Right renal cortex interstitium (tissue), 3 donors: ENCODE measurements around the gene C3orf62. TPM values are rescaled to one million over a fixed set of nuclear protein-coding genes. Genes with fewer than 3 reads are reported as not detected.

Source experiments
- DNase-seq, 3 donors: peaks; one replicate each; pipeline ENCODE4 v3.0.0-alpha.2; 2013; ENCODE audit warnings: low read depth in 3 of 3, low spot score in 2 of 3
- polyA plus RNA-seq, 3 donors: library from polyadenylated mRNA; unstranded; fragments of 120-200 nt; gene quantifications; one replicate each; pipeline ENCODE4 v1.2.1, GENCODE V29; 2013; ENCODE audit not compliant: insufficient read length in 3 of 3

C3orf62 gene
- polyA plus RNA-seq: 10 to 100 TPM in 1 of 3 donors, 1 to 10 TPM in 2; 8.8 to 10.0 (median 9.4) TPM

DNA sequence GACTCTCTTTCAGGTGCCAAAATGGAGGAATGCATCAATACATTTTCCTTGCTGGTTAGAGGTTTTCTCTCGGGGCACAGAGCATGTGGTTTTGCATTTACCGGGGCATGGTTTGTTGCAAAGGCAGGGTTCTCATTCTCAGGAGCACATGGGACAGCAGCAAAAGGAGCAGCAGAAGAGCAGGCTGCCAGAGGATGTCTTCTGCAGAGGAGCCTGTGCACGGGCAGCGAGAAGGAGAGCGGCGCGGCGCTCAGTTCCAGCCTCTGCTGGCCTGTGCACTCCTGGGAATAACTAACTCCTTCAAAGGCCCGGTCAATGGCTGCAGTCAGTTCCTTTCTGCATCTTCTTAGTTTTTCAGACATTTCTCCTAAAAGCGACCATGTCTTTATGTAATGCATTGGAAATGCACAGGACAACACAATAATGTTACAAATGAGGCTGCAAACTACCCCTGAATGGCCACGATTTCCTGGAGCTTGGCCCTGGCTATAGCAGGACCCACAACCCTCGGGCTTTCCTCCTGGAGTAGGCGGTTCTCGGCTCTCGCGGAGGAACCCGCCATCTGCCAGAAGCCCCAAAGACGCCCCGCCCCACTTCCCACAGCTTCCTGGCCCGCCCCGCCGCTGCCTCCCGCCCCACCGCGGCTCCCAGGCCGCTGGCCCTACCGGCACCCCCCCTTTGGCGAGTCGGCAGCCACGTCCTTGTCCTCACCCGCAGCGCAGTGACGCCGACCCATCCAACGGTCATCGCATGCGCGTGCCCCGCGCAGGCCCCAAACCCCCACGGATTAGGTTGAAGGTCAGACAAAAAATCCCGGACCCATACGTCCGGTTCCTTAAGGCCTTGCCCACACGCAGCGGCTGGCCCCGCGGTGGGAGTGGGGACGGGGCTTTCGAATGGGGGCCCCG lies at the start of gene C3orf62:
C3orf62 (minus strand) TSS at position 758 of the 908 bp plus-strand sequence; CDS start at position 398, 360 bp downstream.
- peak; percentile 64 to 69 (median 69) for DNase-seq

DNA sequence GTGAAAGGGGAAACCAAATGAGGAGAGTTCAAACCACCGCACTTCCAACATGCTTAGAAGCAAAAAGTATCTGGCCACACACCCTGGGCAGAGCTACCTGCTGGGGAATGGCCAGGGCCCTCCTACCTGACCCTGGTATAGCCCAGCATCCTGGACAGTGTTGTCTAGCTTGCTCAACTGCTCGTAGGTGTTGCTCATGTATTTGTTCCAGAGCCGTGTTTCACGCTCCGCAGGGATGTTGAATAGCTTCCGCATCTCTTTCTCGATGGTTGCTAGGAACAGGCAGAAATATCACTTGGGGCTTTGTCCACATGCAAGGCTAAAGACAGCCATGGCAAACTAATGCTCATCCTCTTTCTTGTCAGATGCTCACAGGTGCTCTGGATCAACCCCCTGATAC lies 47.7 kb upstream of the C3orf62 start:
- DNase-seq: no peak

DNA sequence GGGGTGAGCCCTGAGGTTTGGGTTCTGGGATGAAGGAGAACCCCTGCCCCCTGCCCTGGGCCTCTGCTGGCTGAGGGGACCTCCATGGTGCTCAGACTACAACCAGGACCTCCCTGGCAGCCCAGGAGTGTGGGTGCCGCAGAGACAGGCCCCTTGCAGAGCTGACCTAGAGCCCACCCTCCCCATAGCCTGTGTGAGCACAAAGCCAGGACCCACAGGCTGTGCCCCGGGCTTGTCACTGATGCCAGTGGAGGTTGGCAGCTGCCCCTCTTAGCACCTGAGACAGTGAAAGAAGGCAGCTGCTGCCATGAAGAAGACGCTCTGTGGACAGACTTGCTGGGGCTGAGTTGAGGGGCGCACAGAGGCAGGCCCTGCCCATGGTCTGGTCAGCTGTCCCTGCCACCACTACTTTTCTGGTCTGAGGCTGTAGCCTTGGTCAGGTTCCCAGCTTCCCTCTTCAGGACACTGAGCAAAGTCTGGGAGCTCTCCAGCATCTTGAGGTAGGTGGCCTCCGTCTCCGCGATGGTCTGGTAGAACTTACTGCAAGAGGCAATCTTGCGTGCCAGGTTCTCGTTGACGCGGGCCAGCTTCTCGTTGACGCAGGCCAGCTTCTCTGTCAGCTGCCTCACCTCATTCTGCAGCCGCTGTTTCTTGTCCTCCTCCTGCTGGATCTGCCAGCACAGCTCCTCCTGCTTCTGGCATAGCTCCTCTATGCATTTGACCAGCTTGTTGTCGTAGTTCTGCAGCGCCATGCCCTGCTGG lies 39.8 kb upstream of the C3orf62 start:
- no peak for DNase-seq

DNA sequence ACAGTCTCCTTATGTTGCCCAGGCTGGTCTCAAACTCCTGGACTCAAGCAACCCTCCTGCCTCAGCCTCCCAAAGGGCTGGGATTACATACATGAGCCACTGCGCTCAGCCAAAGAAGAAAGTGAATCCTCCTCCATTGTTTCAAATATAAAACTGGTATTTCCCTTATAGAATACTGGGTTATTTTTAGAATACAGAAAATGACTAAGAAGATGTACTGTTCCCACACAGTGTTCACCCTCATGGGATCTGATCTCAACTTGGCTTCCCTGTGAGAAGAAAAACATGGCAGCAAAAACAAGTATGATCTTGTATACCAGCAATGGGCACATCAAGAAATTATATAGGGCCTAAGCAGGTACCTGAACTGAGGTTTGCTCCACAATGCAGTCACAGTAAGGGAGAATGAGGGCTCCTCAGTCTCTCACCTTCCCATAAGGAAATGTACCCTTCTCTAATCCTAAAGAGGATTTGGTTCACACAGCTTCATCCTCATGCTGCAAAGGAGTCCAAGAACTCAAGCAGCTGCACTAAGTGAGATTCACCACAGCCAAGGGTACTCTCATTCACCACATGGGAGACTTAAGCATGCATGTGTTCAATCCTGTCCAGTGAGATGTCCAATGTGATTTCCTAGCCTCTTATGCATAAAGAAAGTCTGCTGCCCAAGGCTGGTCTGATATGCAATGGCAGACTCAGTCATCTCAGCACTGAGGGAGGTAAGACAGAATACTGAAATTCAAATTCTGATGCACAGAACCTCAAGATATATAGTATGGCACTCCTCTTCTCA lies 37.1 kb upstream of the C3orf62 start:
- DNase-seq: no peak

DNA sequence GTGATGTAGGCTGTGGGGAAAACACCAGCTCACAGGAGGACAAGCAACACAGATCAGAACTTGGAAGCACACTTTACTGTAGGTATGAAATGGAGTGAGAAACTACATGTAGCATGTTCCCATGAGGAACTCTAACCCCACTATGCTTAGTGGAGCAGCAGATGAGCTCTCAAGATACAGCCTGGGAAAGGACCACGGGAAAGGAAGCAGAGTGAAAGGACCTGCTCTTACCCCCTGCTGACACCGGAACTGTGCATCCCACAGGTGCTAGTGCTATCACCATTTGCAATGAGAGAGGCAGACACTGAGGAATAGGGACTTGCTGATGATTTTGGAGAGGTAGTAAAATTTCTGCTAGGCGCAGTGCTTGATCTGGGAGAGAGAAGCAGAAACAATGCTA lies 34.3 kb upstream of the C3orf62 start:
- no peak for DNase-seq

DNA sequence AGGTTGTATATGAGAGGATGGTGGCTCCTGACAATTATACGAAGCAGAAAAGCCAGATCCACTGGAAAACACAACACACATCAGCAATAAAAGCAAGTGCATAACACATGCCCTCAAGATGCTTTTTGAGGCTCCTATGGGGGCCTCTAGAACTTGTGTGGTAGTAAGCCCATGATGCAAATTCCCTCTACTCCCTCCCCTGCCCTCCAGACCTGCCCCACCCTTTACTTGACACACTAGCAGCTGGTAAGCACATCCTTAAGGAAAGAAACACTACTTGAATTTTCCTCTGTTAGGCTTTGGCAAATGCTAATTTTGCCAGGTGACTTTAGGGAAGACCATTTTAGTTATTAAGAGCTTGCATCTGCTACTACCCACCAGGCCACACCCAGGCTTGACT lies 33.6 kb upstream of the C3orf62 start:
- DNase-seq: no peak

DNA sequence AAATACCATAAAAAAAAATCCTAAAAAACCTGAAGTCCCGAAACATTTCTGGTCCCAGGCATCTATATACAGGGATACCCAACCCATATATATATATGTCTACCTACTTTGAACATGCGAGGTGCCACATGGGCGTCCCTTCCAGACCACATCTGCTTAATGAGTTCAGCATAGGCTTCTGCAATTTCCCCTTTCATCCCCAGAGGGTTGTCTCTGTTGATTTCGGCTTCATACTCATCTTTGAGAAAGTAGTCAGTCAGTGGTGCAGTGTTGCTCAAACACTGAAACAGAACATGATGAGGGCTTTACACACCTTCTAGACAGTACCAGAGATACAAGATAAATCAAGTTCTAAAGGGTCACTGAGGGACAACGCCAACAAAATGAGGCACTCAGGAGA lies 28.6 kb upstream of the C3orf62 start:
- DNase-seq: no peak

DNA sequence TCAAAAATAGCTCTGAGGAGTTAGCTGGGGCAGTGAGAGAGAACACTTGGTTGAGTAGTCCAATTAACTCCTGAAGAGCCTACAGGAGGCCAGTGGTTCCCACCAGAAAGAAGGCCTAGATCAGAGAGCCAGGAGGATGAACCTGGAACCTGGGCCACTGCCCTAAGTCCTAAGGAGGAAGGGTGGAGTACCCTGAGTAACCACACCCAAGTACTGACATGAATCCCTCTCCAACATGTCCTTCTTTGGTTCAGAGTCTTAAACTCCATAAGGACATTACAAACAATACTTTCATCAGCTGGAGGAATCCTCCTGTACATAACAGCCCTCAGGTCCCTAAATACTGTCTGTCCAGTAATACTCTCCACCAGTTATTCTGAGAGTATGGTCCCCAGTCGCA lies 25.6 kb upstream of the C3orf62 start:
- DNase-seq: no peak

DNA sequence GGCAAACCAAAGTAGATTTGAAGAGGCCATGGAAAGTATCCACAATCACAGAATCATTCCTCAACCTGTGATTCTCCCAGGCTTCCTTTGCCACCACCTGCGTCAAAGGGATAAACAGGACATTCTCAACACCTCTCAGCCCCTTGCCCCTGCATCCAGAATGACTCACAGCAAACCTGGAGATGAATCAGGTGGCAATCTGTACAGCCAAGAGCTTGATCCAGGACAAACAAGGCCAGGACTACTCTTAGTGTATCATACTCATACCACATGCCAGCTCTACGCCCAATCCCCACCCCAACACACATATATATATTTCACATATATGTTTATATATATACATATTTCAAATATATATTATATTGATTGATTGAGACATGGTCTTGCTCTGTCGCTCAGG lies 23.6 kb upstream of the C3orf62 start:
- no peak for DNase-seq

DNA sequence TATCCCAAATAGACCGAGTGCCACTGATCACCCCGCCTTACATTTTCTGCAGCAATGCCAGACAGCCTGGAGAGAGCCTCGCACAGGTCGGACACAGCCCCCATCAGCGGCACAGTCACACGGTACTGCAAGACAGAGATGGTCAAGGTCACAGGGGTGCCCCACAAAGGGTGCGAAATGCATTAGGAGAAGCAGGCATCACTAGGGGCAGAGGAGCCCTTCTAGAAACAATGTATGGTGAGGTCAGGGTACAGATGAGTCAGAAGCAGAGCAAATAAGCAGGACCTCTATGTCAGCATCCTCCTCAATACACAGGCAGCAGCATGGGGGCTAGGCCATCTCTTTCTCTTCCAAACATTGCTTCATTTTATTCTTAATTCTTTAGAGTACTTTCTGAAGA lies 21.5 kb upstream of the C3orf62 start:
- DNase-seq: no peak

DNA sequence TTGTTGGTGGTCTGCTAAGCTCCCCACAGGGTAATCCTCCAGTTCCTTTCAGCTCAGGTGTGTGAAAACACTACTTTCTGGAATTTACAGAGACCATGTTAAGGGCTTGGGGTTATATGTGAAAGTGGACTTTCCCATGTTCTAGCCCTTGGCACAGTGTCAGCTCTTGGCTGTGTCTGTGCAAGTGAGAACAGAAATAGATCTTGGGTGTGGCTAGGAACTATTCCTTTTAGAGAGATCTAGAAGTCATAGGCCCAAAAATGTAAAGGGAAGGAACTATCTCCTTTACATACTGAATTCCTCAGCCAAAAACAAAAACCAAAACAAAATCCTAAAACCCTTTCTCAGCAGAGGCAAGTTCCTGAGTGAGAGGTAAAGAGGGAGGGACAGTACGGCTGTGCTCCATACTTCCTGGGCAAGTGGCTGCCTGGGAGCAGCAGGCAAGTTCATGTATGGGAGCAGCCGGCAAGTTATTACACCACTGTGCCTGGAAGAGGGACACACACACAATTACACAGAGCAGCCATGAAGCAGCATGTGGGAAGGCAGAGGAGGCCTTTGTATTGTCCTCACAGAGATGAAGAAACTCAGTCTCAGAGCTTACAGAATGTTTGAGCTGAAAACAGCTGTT lies 19.9 kb upstream of the C3orf62 start:
- DNase-seq: no peak

DNA sequence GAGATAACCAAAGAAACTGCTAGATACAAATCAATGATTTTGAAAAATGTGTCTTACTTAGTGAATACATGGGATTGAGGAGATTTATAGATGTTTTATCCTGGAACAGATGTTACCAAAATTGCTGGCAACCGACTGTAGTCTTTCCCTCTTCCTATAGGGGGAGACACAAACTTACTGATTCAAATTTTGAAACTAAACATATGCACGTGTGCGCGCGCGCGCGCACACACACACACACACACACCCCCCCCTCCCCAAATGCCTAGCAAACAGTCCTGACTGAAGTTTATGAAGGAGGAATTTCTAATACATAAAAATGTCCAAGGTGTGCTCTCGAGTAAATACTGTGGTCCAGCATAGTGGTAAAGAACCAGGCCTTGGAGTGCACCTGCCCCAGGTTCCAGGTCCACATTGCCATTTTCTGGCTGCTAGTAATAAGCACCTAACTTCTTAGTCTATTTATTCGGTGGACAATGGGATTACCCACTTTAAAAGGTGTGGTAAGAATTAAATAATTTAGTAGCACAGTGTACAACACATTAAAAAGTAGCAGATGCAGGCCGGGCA lies 18.5 kb upstream of the C3orf62 start:
- DNase-seq: peak in 1 of 3 donors; percentile 3

DNA sequence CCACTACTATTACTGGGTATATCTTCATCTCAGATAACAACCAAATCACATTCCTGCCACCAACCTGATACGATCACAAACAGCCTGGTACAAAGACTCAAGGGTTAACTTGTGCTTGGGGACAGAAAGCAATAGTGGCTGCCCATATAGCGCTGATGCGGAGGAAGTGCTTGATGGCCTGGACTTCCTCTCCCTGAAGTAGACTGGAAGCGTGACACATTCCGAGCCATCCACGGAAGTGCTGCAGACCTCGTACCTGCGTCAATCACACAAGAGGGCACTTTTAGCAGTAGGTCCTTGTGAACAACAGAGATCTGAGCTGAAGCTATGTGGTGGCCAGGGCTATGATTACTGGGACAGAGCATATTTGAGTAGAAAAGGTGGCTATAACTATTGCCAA lies 17.3 kb upstream of the C3orf62 start:
- DNase-seq: no peak

DNA sequence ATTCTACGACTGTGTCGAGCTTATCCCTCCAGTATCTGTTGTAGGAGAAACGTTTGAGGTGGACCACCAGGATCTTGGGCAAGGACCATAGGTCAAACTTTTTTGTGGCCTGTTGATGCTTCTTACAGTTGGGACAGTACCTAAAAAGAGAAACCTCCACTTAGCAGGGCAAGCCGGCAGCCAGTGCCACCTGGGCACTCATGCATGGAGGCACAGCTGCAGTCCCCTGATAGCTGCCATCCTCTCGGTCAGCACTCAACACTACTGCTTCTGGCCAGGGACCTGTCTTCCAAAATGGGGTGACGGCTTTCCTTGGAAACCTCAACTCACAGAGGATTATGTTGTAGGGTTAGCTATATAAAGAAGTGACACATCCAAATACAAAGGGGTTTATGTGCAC lies 7.0 kb upstream of the C3orf62 start:
- no peak for DNase-seq

DNA sequence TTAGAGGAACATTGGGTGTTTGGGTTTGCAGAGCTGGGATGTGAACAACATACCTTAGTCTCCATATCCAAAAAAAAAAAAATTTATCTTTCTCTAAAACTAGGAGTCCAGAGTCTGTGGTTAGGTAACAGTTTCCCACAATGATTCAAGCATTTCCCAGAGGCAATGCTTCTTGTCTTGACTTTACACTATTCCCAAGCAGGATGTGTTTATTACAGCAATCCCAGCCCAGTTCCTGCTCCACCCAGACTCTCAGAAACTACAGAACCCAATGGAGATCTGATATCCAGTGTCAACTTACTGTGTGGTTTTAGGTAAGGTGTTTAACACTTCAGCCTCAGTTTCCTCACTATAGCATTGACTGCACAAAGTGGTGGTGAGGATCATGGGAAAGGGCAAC lies 2.3 kb upstream of the C3orf62 start:
- DNase-seq: no peak

DNA sequence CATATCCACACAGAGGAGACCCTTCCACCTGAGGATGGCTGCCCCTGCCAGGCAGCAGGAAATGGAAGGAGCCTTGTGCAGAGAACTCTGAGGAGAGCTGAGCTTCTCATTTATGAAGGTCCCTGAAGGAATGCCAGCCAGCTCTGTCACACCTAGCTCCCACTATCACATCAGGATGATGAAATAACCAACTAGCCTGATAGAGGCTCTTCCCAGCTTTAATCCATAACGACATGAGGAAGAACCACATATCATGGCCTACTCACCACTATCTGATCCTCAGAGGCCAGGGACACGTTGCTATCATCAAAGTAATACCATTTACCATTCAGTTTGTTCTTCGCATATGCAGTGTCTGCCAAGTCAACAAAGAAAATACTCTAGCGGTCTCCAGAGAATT lies 1.5 kb upstream of the C3orf62 start:
- no peak for DNase-seq

DNA sequence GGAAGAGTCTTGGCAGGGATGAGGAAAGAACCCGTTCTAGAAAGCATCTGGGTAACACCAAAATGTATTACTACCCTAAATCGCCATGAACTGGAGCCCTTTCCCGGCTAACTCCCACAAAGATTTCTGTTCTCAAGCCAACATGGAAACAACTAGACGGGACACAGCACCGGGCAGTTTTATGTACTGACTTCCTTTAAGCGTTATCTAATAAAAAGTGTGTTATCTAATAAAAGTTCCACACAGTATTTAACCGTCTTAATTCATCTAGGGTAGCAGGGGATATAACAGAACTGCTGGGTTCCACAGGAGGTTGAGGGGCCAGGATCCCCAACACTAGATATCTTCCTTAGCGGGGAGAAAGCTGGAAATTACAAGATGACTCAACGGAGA lies 347 bp upstream of the C3orf62 start:
- DNase-seq: peak in 1 of 3 donors; percentile 54

DNA sequence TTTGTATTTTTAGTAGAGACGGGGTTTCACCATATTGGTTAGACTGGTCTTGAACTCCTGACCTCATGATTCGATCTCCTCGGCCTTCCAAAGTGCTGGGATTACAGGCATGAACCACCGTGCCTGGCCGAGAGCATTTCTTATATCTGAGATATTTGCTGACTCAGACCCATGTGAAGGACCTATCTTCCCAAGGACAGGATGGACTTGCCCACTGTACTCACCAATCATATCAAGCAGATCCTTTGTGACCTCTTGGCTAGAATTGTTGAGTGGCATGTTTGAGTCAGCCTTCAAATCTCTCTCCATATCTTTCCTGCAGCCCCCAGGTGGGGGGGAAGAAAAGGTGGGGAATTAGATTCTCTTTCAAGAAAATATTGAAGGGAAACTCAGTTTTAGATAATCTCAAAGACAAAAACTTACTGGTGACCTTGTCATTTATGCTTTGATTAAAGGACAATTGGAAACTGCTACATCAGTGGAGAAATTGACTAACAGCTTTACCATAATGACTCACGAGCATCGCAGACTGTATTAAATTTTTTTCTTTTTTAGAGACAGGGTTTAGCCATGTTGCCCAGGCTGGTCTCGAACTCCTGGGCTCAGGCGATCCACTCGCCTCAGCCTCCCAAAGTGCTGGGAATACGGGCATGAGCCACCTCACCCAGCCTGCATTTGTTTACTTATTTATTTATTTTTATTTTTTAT lies 3.1 kb downstream of the C3orf62 start:
- no peak for DNase-seq

DNA sequence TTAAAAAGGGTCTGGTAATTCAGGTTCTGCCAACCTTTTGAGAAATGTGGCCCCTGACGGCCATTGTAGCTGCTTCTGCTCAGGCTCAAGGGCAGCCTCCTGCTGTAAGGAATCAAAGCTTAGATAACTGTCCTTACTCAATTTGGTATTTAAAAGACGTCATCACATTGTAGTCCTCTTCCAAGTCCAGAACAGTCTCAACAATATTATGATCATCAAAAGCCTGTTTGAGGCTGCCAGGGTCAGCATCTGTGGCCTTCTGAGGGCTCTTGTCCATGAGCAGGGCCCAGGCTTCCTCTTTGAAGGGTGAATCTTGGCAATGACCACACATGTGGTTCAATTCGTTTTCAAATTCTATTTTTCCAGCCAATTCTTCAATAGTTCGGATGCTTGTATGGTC lies 6.0 kb downstream of the C3orf62 start:
- DNase-seq: no peak

DNA sequence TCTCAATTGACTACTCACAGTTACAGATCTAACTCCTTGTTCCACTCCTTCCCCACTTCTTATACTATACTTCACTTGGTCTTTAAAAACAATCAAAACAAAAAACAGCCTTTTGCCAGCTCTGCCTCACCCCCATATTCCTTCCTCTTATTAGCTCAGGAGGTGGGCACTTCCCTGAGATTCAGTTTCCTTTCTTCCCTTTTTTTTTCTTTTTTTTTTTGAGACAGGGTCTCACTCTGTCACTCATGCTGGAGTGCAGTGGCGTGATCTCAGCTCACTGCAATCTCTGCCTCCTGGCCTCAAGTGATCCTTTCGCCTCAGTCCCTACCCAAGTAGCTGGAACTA lies 6.9 kb downstream of the C3orf62 start:
- DNase-seq: no peak
